K562 (cell line): ENCODE measurements around the gene LPIN3. TPM values are rescaled to one million over a fixed set of nuclear protein-coding genes. Genes with fewer than 3 reads are reported as not detected.

Source experiments
- FOXJ2 ChIP-seq: fragments of 200-800 bp; sonication (Bioruptor generic); IDR thresholded peaks from 2 replicates; pipeline ENCODE4 v1.6.1; 2016; ENCODE audit warnings: missing genetic modification characterization, missing compliant biosample characterization
- KDM4B ChIP-seq, 2 experiments: fragments of 450-650 bp in 1 of 2; sonication (generic) in 1 of 2; IDR thresholded peaks; 2 replicates each; pipeline ENCODE4 v1.6.1; 2016 to 2017; ENCODE audit warnings: borderline replicate concordance in 2 of 2, antibody characterized with exemption in 1 of 2, low read depth in 1 of 2, mild to moderate bottlenecking in 1 of 2
- MCM7 ChIP-seq, 2 experiments: fragments of 450-650 bp; IDR thresholded peaks; 2 replicates each; pipeline ENCODE4 v1.6.1; 2016 to 2018
- PHB2 ChIP-seq: fragments of 450-650 bp; IDR thresholded peaks from 2 replicates; pipeline ENCODE4 v1.6.1; 2017; ENCODE audit warnings: low read depth
- PTRF ChIP-seq: fragments of 450-650 bp; IDR thresholded peaks from 2 replicates; pipeline ENCODE4 v1.6.1; 2016; ENCODE audit warnings: mild to moderate bottlenecking, missing genetic modification characterization, missing compliant biosample characterization
- ZBTB40 ChIP-seq, 2 experiments: fragments of 450-650 bp in 1 of 2; sonication (generic) in 1 of 2; formaldehyde crosslinking in 1 of 2; IDR thresholded peaks; 2 replicates each; pipeline versions ENCODE4 v1.7.1 to v1.9.0; 2016 to 2022; ENCODE audit warnings: inconsistent platforms in 1 of 2, mild to moderate bottlenecking in 1 of 2, missing genetic modification reagents in 1 of 2
- ZFP30 ChIP-seq: fragments of 250-450 bp; sonication (Bioruptor Pico); IDR thresholded peaks from 2 replicates; pipeline ENCODE4 v1.8.0; 2022; ENCODE audit warnings: moderate library complexity, mild to moderate bottlenecking, inconsistent platforms, borderline replicate concordance
- ZNF589 ChIP-seq: fragments of 200-800 bp; sonication (Bioruptor generic); IDR thresholded peaks from 2 replicates; pipeline ENCODE4 v1.6.1; 2016; ENCODE audit warnings: low read depth, missing genetic modification characterization, missing compliant biosample characterization
- polyA plus RNA-seq, 8 experiments: library from polyadenylated mRNA; depleted of rRNA in 4 of 8; stranded (reverse) in 5 of 8; unstranded in 3 of 8; fragments of >200 nt; fragmentation: Nextera tagmentation in 2 of 8; fragmentation: Illumina TruSeq in 1 of 8; extraction: Ambion mirVana in 2 of 8; extraction: Trizol in 1 of 8; gene quantifications; 2 replicates each; pipeline versions ENCODE4 v1.2.1 to v1.2.3, GENCODE V29; 2011 to 2014; ENCODE audit warnings: inconsistent platforms in 1 of 8, missing spikeins in 1 of 8
- total RNA-seq, 7 experiments: library from RNA; depleted of rRNA in 6 of 7; stranded (reverse); fragments of >200 nt in 6 of 7; fragmentation: Illumina TruSeq in 2 of 7; extraction: Trizol in 2 of 7; gene quantifications; 2 replicates each; pipeline versions ENCODE4 v1.2.1 to v1.2.3, GENCODE V29; 2011 to 2021; ENCODE audit warnings: low replicate concordance in 1 of 7

Gene LPIN3
- total and polyA plus RNA-seq, 9 of the 15 experiments (the other 6 are each of a cell fraction or from before 2014, with no cell fraction given): 2.2 to 10.4 (median 5.9) TPM

GRCh38 chr20:41359541-41360011 is 19.0 kb downstream of the LPIN3 start (continued):
- TF ChIP-seq FOXJ2 (tag) (no peak), PTRF (no peak), ZNF589 (CRISPR knock-in tag) (no peak), PHB2 (no peak), ZFP30 (no peak), MCM7 (IDR thresholded peaks at IDR 0.05) (no peak), ZBTB40 (IDR thresholded peaks at IDR 0.05) (no peak), ZBTB40 (CRISPR knock-in tag; IDR thresholded peaks at IDR 0.05) (no peak), KDM4B (IDR thresholded peaks at IDR 0.05; ENCODE audit: borderline replicate concordance in 2 of 2, low read depth in 1 of 2) (no peak)
- TF ChIP-seq, all 486 proteins: peak for 0
